Ishikawa (cell line): ENCODE measurements around the gene PRDM16.

Experiments used
- CEBPB ChIP-seq: IDR thresholded peaks from 2 replicates; pipeline ENCODE4 v1.6.1; 2012
- CREB1 ChIP-seq: IDR thresholded peaks from 2 replicates; pipeline ENCODE4 v1.6.1; 2012; ENCODE audit warnings: low read depth
- EP300 ChIP-seq: IDR thresholded peaks from 2 replicates; pipeline ENCODE4 v1.6.1; 2012; ENCODE audit warnings: borderline replicate concordance
- MAX ChIP-seq: IDR thresholded peaks from 2 replicates; pipeline ENCODE4 v1.6.1; 2012
- NFIC ChIP-seq: IDR thresholded peaks from 2 replicates; pipeline ENCODE4 v1.6.1; 2012
- RAD21 ChIP-seq: IDR thresholded peaks from 2 replicates; pipeline ENCODE4 v1.6.1; 2012; ENCODE audit warnings: low read depth
- TAF1 ChIP-seq: IDR thresholded peaks from 2 replicates; pipeline ENCODE4 v1.6.1; 2012; ENCODE audit warnings: low read depth, mild to moderate bottlenecking
- TCF12 ChIP-seq: IDR thresholded peaks from 2 replicates; pipeline ENCODE4 v1.6.1; 2012; ENCODE audit warnings: low read depth
- USF1 ChIP-seq: IDR thresholded peaks from 2 replicates; pipeline ENCODE4 v1.6.1; 2012
- YY1 ChIP-seq: IDR thresholded peaks from 2 replicates; pipeline ENCODE4 v1.6.1; 2012; ENCODE audit warnings: low read depth
- TF ChIP-seq, protein P1 (sequence below): IDR thresholded peaks from 2 replicates; pipeline ENCODE4 v1.6.1; 2012; ENCODE audit warnings: low read depth, mild to moderate bottlenecking

- TF ChIP-seq EP300, result no peak
- no peak for TF ChIP-seq TCF12
- no peak for TF ChIP-seq RAD21
- TF ChIP-seq, protein P1, sequence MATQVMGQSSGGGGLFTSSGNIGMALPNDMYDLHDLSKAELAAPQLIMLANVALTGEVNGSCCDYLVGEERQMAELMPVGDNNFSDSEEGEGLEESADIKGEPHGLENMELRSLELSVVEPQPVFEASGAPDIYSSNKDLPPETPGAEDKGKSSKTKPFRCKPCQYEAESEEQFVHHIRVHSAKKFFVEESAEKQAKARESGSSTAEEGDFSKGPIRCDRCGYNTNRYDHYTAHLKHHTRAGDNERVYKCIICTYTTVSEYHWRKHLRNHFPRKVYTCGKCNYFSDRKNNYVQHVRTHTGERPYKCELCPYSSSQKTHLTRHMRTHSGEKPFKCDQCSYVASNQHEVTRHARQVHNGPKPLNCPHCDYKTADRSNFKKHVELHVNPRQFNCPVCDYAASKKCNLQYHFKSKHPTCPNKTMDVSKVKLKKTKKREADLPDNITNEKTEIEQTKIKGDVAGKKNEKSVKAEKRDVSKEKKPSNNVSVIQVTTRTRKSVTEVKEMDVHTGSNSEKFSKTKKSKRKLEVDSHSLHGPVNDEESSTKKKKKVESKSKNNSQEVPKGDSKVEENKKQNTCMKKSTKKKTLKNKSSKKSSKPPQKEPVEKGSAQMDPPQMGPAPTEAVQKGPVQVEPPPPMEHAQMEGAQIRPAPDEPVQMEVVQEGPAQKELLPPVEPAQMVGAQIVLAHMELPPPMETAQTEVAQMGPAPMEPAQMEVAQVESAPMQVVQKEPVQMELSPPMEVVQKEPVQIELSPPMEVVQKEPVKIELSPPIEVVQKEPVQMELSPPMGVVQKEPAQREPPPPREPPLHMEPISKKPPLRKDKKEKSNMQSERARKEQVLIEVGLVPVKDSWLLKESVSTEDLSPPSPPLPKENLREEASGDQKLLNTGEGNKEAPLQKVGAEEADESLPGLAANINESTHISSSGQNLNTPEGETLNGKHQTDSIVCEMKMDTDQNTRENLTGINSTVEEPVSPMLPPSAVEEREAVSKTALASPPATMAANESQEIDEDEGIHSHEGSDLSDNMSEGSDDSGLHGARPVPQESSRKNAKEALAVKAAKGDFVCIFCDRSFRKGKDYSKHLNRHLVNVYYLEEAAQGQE, result no peak
- TF ChIP-seq CREB1, result no peak
- TF ChIP-seq NFIC, result no peak
- TF ChIP-seq TAF1, result no peak
- no peak for TF ChIP-seq MAX
- no peak for TF ChIP-seq CEBPB
- no peak for TF ChIP-seq USF1
- TF ChIP-seq YY1, result no peak
These were observed 269.1 kb downstream of the PRDM16 start for GRCh38 chr1:3337798-3338724.
